Calu3 (cell line): Measurements from ENCODE around the gene CDK6. TPM values are rescaled to one million over a fixed set of nuclear protein-coding genes. Genes with fewer than 3 reads are reported as not detected.

Source experiments
- BruUV-seq: library from RNA; stranded (reverse); fragments of 400-500 nt; replicated peaks from 2 replicates; lab custom pipeline; 2021; lab: Mats Ljungman, UMichigan
- CTCF ChIA-PET: fragments of 300-600 bp; sonication (Branson Sonifier 250); formaldehyde crosslinking; loops from one replicate; lab custom pipeline; 2022; ENCODE audit warnings: antibody characterized with exemption; lab: Charles Lee
- DNase-seq: peaks from one replicate; pipeline ENCODE4 v3.0.0; 2022
- H3K27ac Mint-ChIP-seq: one replicate; pipeline ENCODE4 v1.8.0; 2022; ENCODE audit warnings: mixed read lengths; ENCODE audit not compliant: unreplicated experiment
- H3K27me3 Mint-ChIP-seq: one replicate; pipeline ENCODE4 v1.8.0; 2022; ENCODE audit warnings: mixed read lengths; ENCODE audit not compliant: unreplicated experiment
- H3K36me3 Mint-ChIP-seq: one replicate; pipeline ENCODE4 v1.8.0; 2022; ENCODE audit warnings: mild to moderate bottlenecking, moderate library complexity, mixed read lengths; ENCODE audit not compliant: insufficient read depth, unreplicated experiment
- H3K4me1 Mint-ChIP-seq: one replicate; pipeline ENCODE4 v1.8.0; 2022; ENCODE audit warnings: mild to moderate bottlenecking, low read depth, mixed read lengths; ENCODE audit not compliant: unreplicated experiment
- H3K4me3 Mint-ChIP-seq: one replicate; pipeline ENCODE4 v1.8.0; 2022; ENCODE audit warnings: mild to moderate bottlenecking, low read depth, moderate library complexity, mixed read lengths; ENCODE audit not compliant: unreplicated experiment
- H3K9me3 Mint-ChIP-seq: one replicate; pipeline ENCODE4 v1.8.0; 2022; ENCODE audit warnings: low read depth, mixed read lengths; ENCODE audit not compliant: unreplicated experiment
- CTCF ChIP-seq: fragments of 200-600 bp; IDR thresholded peaks from one replicate; pipeline ENCODE4 v1.8.0; 2022; ENCODE audit warnings: antibody characterized with exemption; ENCODE audit not compliant: unreplicated experiment
- intact Hi-C: fragments of 100-400 bp; cut with micrococcal nuclease; formaldehyde crosslinking; loops from one replicate; pipeline ENCODE4 v1.10.0; 2022; ENCODE audit not compliant: unreplicated experiment
- total RNA-seq: library from RNA; stranded (reverse); gene quantifications from 2 replicates; pipeline ENCODE4 v1.2.3, GENCODE V29; 2022

The CDK6 gene
- total RNA-seq, 1 experiment from 2014 or later = 87.9 TPM

DNA sequence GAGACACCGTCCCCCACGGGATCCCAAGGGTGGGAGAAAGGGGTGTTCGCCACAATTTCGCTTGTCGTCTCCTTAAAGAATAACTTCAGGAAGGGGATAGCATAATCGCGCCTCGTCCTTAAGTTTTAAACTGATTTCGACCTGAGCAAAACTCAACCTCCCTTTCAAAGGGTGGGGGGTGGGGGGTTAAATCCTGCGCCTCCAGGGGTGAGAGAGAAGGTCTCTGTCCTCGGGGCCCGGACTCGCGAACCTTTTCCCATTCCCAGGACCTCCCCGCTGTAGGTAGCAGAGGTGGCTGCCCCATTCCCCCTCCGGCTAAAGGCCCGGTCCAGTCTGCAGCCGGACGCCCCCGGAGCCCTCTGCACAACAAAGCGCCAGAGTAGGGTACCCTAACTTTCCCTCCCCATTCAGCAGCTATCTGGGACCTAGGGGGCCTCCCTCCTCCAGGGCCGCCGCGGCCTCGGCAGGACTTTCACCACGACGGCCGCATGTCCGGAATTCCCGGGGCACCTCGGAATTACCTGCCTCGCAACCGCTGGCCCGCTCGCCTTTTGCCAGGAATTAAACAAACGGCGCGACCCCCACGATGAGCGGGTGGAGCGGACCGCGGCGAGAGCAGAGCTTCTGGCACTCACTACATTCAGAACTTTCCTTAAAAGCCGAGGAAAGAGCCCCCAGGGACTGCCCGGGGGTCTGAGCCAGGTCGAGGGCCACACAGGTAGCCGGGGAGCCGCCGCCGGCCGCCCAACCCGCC is 1.7 kb downstream of the CDK6 start:
- Mint-ChIP-seq H3K27ac (peak overlapping the region; percentile 90), H3K27me3 (no peaks in the 10 kb centered on the region), H3K9me3 (no peaks in the 10 kb centered on the region), H3K4me3 (peak overlapping the region; percentile 79), H3K4me1 (no peaks in the 10 kb centered on the region), H3K36me3 (peaks cover 71% of the 10 kb centered on the region)
- peak; percentile 17 for DNase-seq
- intact Hi-C loops = loop anchor here (2.0 to 10.0 kb wide), 4 partner anchors 136 to 310 kb away; partner anchors contain the start of genes PEX1 and RBM48
- CTCF ChIA-PET = no interaction called here
- no peak for TF ChIP-seq CTCF
- no TSS peak for BruUV-seq

DNA sequence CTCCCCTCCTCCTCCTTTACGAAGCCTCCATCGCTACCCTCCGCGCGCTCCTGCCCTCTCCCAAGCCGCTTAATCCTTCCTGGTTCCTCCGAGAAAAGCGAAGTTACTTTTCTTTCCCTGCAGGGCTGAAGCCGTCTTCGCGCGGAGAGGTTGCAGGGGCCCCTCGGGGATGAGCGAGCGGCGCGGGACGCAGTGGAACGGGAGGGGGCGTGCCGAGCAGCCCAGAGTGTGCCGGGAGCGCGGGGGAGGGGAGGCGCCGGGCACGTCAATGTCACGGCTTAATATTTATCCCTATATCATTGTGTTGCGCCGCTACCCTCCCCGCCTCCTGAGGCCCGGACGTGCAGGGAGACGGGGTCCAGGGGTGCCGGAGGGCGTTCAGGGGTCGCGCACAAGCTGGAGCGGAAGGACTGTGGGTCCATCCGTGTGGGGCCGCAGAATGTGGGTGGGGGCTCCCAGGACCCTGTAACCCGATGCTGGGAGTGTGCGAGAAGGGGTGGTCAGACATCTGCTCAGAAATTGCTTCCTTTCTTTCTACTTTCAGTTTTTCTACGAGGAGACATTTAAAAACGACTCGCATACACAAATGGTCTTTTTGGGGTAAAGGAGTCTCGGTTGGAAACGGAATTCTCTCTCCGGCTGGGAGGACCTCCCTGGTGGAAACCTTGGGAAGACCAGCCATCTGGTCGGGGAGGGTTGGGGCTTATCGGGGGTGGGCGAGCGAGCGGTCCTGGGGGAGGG is 2.4 kb downstream of the CDK6 start:
- intact Hi-C loops = loop anchor here (2.0 to 10.0 kb wide), 4 partner anchors 135 to 309 kb away; partner anchors contain the start of genes PEX1 and RBM48
- no peak for TF ChIP-seq CTCF
- CTCF ChIA-PET = interaction anchor here (0.7 to 2.1 kb wide), 2 partner anchors 188 to 213 kb away, joined by 4 to 11 read pairs; no protein-coding TSS in a partner anchor
- Mint-ChIP-seq H3K9me3 (no peaks in the 10 kb centered on the region), H3K27me3 (no peaks in the 10 kb centered on the region), H3K4me3 (peak overlapping the region; percentile 79), H3K27ac (peak overlapping the region; percentile 90), H3K4me1 (no peaks in the 10 kb centered on the region), H3K36me3 (peaks cover 71% of the 10 kb centered on the region)
- peak; percentile 88 for DNase-seq
- no TSS peak for BruUV-seq

GRCh38 chr7:92833024-92833765 is 3.2 kb downstream of the CDK6 start:
- BruUV-seq = no TSS peak
- DNase-seq = peak; percentile 88
- Mint-ChIP-seq H3K27ac (peak overlapping the region; percentile 90), H3K4me1 (no peaks in the 10 kb centered on the region), H3K9me3 (no peaks in the 10 kb centered on the region), H3K4me3 (peak overlapping the region; percentile 79), H3K27me3 (no peaks in the 10 kb centered on the region), H3K36me3 (peaks cover 71% of the 10 kb centered on the region)
- CTCF ChIA-PET = interaction anchor here (0.7 to 2.1 kb wide), 4 partner anchors 116 to 305 kb away, joined by 3 to 11 read pairs (median 4); partner anchors contain the start of genes PEX1 and RBM48
- TF ChIP-seq CTCF = peak; percentile 74
- intact Hi-C loops = loop anchor here (2.0 to 10.0 kb wide), 3 partner anchors 212 to 308 kb away; partner anchors contain the start of genes PEX1 and RBM48
